ENCODE measurements around the gene KRTAP10-4. TPM values are rescaled to one million over a fixed set of nuclear protein-coding genes. Genes with fewer than 3 reads are reported as not detected.
"Not testable (repeated sequence)": the region's sequence is repeated elsewhere in the genome, so short reads cannot be mapped to it uniquely, and the experiment has no call there.

The KRTAP10-4 gene
- total and polyA plus RNA-seq, 2 experiments from 2014 or later, result not detected

- Histone ChIP-seq H4K20me1 (ENCODE audit: insufficient read depth, poor library complexity, severe bottlenecking) (no peaks in the 10 kb centered on the region), H3K27ac (no peak overlapping the region), H3K4me2 (no peak overlapping the region), H3K9me3 (ENCODE audit: low read depth) (no peaks in the 10 kb centered on the region), H3K4me3 (no peak overlapping the region), H3K4me1 (ENCODE audit: insufficient read depth) (no peaks in the 10 kb centered on the region), H3K79me2 (no peaks in the 10 kb centered on the region), H3K36me3 (replicated peaks; ENCODE audit: insufficient read depth, low read depth) (no peaks in the 10 kb centered on the region), H3K27me3 (no peaks in the 10 kb centered on the region), H2AFZ (no peak overlapping the region), H3K9me2 (replicated peaks; ENCODE audit: insufficient read depth) (no peaks in the 10 kb centered on the region)
- DNase-seq (ENCODE audit: low spot score), result no peak
- TF ChIP-seq EZH2phosphoT487 (IDR thresholded peaks at IDR 0.05; ENCODE audit: low read depth, severe bottlenecking, unreplicated experiment) (no peak), CTCF (IDR thresholded peaks at IDR 0.05; ENCODE audit: poor library complexity) (no peak), EZH2 (IDR thresholded peaks at IDR 0.05; ENCODE audit: borderline replicate concordance) (no peak)
- WGBS (ENCODE audit: low lambda C conversion rate, missing lambda C conversion rate), result 71% methylated on average over 13 of the region's 13 CpGs
These were observed 18.2 kb upstream of the KRTAP10-4 start for GRCh38 chr21:44555200-44555875.

DNA sequence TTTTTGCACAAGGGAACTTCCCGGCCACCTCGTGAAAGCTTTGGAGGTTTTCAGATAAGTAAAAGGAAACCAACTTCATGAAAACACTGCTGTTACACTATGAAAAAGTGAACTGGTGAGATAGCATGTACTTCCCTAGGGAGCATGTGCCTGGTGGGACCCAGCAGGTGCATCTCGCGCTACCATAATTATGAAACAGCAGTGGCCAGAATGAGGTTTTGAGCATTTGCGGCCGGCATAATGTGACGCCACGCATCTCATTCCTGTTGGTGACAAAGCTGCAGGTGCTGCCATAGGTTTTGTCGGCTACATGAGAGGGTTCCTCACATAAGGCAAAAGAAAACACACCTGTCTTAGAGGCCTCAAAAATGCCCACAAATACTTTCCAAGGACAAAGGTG is 16.6 kb upstream of the KRTAP10-4 start:
- DNase-seq (ENCODE audit: low spot score), result no peak
- H4K20me1 ChIP-seq (ENCODE audit: insufficient read depth, poor library complexity, severe bottlenecking), result no peaks in the 10 kb centered on the region
- H3K27ac ChIP-seq, result no peak overlapping the region
- H3K9me2 ChIP-seq (replicated peaks; ENCODE audit: insufficient read depth), result no peaks in the 10 kb centered on the region
- 88% methylated on average over 9 of the region's 9 CpGs for WGBS (ENCODE audit: low lambda C conversion rate, missing lambda C conversion rate)
- no peaks in the 10 kb centered on the region for H3K79me2 ChIP-seq
- H3K36me3 ChIP-seq (replicated peaks; ENCODE audit: insufficient read depth, low read depth), result no peaks in the 10 kb centered on the region
- H3K4me2 ChIP-seq, result no peak overlapping the region
- no peaks in the 10 kb centered on the region for H3K27me3 ChIP-seq
- H3K4me3 ChIP-seq, result no peak overlapping the region
- H3K4me1 ChIP-seq (ENCODE audit: insufficient read depth), result no peaks in the 10 kb centered on the region
- H2AFZ ChIP-seq, result no peak overlapping the region
- no peaks in the 10 kb centered on the region for H3K9me3 ChIP-seq (ENCODE audit: low read depth)
- TF ChIP-seq EZH2 (IDR thresholded peaks at IDR 0.05; ENCODE audit: borderline replicate concordance) (no peak), EZH2phosphoT487 (IDR thresholded peaks at IDR 0.05; ENCODE audit: low read depth, severe bottlenecking, unreplicated experiment) (no peak), CTCF (IDR thresholded peaks at IDR 0.05; ENCODE audit: poor library complexity) (no peak)

DNA sequence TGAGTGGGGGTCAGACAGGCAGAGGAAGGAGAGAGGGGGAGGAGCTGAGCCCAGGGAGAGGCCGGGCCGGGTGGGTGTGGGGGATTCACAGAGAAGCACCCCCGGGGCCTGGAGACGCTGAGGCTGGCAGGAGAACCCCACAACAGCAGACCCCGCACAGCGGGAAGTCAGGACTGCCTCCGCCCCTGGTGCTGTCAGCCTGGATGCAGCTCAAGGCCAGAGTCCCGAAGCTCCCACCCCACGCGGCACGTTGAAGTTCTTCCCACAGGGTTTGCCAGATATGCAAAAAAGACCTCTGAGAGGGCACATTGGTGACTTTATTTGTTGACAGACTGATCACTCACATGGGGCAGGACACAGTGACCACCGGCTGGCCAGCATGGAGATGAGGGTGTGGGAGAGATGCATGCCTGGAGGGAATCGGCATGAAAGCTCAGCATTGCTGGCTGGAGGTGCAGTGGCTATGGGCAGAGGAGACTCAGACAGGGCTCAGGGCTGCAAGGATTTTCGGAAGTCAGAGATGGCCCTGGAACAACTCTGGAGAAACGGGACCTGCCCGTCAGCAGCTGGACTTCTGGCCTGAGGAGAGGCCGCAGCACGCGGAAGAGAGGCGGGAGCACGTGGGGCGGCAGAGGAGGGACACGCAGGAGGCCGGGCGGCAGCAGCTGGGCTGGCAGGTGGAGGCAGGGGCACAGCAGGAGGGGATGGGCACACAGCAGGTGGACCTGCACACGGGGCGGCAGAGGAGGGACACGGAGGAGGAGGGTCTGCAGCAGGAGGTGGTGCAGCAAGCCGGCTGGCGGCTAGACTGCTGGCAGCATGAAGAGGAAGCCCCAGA is 15.8 kb upstream of the KRTAP10-4 start:
- Histone ChIP-seq H3K79me2 (no peaks in the 10 kb centered on the region), H3K4me2 (no peak overlapping the region), H3K27me3 (no peaks in the 10 kb centered on the region), H3K9me3 (ENCODE audit: low read depth) (no peaks in the 10 kb centered on the region), H3K36me3 (replicated peaks; ENCODE audit: insufficient read depth, low read depth) (no peaks in the 10 kb centered on the region), H3K4me1 (ENCODE audit: insufficient read depth) (no peaks in the 10 kb centered on the region), H4K20me1 (ENCODE audit: insufficient read depth, poor library complexity, severe bottlenecking) (no peaks in the 10 kb centered on the region), H3K4me3 (no peak overlapping the region), H3K9me2 (replicated peaks; ENCODE audit: insufficient read depth) (no peaks in the 10 kb centered on the region), H2AFZ (no peak overlapping the region), H3K27ac (no peak overlapping the region)
- no peak for DNase-seq (ENCODE audit: low spot score)
- 80% methylated on average over 28 of the region's 30 CpGs for WGBS (ENCODE audit: low lambda C conversion rate, missing lambda C conversion rate)
- TF ChIP-seq EZH2 (IDR thresholded peaks at IDR 0.05; ENCODE audit: borderline replicate concordance), result no peak
- TF ChIP-seq EZH2phosphoT487 (IDR thresholded peaks at IDR 0.05; ENCODE audit: low read depth, severe bottlenecking, unreplicated experiment), result no peak

DNA sequence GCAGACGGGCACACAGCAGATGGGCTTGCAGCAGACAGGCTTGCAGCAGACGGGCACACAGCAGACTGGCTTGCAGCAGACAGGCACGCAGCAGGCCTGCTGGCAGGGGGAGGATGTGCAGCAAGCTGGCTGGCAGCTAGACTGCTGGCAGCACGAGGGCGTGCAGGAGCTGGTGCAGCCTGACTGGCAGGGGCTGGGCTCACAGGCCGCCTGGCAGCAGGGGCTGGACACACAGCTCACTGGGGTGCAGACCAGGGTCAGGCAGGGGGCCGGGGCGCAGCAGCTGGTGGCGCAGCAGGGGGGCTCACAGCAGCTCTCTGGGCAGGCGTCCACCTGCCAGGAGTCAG is 15.2 kb upstream of the KRTAP10-4 start:
- H3K4me3 ChIP-seq; H3K9me2 ChIP-seq (replicated peaks; ENCODE audit: insufficient read depth); H3K9me3 ChIP-seq (ENCODE audit: low read depth); H3K27me3 ChIP-seq; H3K27ac ChIP-seq; H4K20me1 ChIP-seq (ENCODE audit: insufficient read depth, poor library complexity, severe bottlenecking); H3K4me1 ChIP-seq (ENCODE audit: insufficient read depth); H3K4me2 ChIP-seq; H3K79me2 ChIP-seq; H3K36me3 ChIP-seq (replicated peaks; ENCODE audit: insufficient read depth, low read depth); DNase-seq (ENCODE audit: low spot score); H2AFZ ChIP-seq: not testable (repeated sequence)
- WGBS (ENCODE audit: low lambda C conversion rate, missing lambda C conversion rate), result 80% methylated on average over 9 of the region's 10 CpGs
